K562 (cell line): ENCODE data around the gene VWA8.

ENCODE experiments used
- FOXM1 ChIP-seq, 2 experiments: fragments of 450-650 bp in 1 of 2; sonication (generic) in 1 of 2; formaldehyde crosslinking in 1 of 2; IDR thresholded peaks; 2 replicates each; pipeline versions ENCODE4 v1.6.1 to v1.9.0; 2017 to 2022; ENCODE audit warnings: low read depth in 2 of 2, mild to moderate bottlenecking in 2 of 2, missing genetic modification reagents in 1 of 2, moderate library complexity in 1 of 2
- RBBP5 ChIP-seq: fragments of 200-600 bp; sonication (generic); IDR thresholded peaks from 2 replicates; pipeline ENCODE4 v1.6.1; 2012; ENCODE audit warnings: borderline replicate concordance, mild to moderate bottlenecking, low read length, control low read depth, inconsistent platforms; ENCODE audit not compliant: insufficient read depth, poor library complexity, severe bottlenecking
- SMC3 ChIP-seq: conservative IDR thresholded peaks from 2 replicates; pipeline ENCODE4 v1.6.1; 2011; ENCODE audit warnings: low read depth, low read length, improper control_type of control experiment; ENCODE audit not compliant: insufficient read depth
- ZNF263 ChIP-seq: sonication (generic); formaldehyde crosslinking; IDR thresholded peaks from 2 replicates; pipeline ENCODE4 v1.8.0; 2022; ENCODE audit warnings: mild to moderate bottlenecking, missing genetic modification reagents, borderline replicate concordance
- ZSCAN29 ChIP-seq: fragments of 450-650 bp; IDR thresholded peaks from 2 replicates; pipeline ENCODE4 v1.6.1; 2017
- TF ChIP-seq, protein P1 (sequence below), 3 experiments: IDR thresholded peaks in 2 of 3; conservative IDR thresholded peaks in 1 of 3; 2 replicates each; pipeline ENCODE4 v1.5.1; 2011 to 2012; ENCODE audit warnings: low read length in 3 of 3, mild to moderate bottlenecking in 3 of 3, control low read depth in 2 of 3, improper control_type of control experiment in 1 of 3, inconsistent platforms in 1 of 3, low read depth in 1 of 3, mixed read lengths in 1 of 3, moderate library complexity in 1 of 3; ENCODE audit not compliant: insufficient read depth in 2 of 3

DNA sequence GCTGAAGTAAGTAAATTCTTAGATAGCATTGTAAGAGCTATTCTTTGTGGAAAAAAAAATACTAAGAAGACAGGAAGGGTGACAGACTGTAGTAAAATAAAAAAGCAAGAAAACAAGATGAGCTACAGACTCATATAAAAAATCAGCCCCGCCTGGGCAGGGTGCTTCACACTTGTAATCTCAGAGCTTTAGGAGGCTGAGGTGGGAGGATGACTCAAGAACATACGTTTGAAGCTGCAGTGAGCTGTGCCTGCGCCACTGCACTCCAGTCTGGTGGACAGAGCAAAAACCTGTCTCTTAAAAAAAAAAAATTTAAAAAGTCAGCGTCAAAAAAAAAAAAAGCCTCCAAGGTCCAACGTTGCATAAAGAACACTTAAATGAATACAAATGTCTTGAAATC, 102.1 kb downstream of the VWA8 start:
- TF ChIP-seq RBBP5 (no peak), ZNF263 (no peak), FOXM1 (IDR thresholded peaks at IDR 0.05; ENCODE audit: low read depth) (no peak), FOXM1 (CRISPR knock-in tag; IDR thresholded peaks at IDR 0.05; ENCODE audit: low read depth) (no peak), SMC3 (no peak), ZSCAN29 (no peak)
- TF ChIP-seq, protein P1, sequence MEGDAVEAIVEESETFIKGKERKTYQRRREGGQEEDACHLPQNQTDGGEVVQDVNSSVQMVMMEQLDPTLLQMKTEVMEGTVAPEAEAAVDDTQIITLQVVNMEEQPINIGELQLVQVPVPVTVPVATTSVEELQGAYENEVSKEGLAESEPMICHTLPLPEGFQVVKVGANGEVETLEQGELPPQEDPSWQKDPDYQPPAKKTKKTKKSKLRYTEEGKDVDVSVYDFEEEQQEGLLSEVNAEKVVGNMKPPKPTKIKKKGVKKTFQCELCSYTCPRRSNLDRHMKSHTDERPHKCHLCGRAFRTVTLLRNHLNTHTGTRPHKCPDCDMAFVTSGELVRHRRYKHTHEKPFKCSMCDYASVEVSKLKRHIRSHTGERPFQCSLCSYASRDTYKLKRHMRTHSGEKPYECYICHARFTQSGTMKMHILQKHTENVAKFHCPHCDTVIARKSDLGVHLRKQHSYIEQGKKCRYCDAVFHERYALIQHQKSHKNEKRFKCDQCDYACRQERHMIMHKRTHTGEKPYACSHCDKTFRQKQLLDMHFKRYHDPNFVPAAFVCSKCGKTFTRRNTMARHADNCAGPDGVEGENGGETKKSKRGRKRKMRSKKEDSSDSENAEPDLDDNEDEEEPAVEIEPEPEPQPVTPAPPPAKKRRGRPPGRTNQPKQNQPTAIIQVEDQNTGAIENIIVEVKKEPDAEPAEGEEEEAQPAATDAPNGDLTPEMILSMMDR (IDR thresholded peaks at IDR 0.05 in 2 of 3, conservative IDR thresholded peaks at IDR 0.05 in 1 of 3; ENCODE audit: insufficient read depth in 2 of 3, low read depth in 1 of 3, low read length in 3 of 3): no peak
